Measurements from ENCODE around the gene ARIH2.
A peak's percentile ranks its signal among the peaks of the same experiment; 100 is the strongest.
"Not testable (repeated sequence)": the region's sequence is repeated elsewhere in the genome, so short reads cannot be mapped to it uniquely, and the experiment has no call there.

The ARIH2 gene

DNA sequence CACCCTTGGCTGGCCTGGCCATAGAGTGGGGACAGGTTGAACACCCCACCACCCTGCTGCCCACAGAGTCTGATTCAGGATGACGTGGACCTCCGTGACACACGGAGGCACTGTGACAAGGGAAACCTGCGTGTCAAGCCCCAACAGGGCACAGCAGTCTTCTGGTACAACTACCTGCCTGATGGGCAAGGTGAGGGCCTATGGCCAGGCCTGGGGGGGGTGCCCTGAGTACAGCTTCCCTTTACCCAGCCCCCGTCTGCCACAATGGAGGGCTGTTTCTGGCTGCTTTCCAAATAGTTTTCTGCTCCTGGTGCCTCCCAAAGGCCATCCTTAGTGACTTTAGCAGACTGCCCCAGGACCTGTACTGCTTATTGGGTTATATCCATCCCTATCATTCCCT is 87.4 kb downstream of the ARIH2 start:
- no peak for DNase-seq

DNA sequence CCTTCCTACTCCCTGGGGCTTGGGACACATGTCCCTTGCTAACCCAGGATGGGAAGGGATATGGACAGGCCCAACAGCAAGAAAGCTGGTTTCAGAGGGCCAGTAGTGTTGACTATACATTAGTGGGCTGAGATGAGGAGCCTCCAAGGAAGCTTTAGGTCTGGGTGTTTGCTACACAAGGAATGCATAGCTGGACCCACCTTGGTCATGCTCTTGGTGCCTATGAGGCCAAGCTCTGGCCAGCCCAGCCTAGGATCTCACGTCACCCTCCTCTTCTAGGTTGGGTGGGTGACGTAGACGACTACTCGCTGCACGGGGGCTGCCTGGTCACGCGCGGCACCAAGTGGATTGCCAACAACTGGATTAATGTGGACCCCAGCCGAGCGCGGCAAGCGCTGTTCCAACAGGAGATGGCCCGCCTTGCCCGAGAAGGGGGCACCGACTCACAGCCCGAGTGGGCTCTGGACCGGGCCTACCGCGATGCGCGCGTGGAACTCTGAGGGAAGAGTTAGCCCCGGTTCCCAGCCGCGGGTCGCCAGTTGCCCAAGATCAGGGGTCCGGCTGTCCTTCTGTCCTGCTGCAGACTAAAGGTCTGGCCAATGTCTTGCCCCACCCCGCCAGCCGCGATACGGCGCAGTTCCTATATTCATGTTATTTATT is 87.9 kb downstream of the ARIH2 start:
- no peak for DNase-seq

DNA sequence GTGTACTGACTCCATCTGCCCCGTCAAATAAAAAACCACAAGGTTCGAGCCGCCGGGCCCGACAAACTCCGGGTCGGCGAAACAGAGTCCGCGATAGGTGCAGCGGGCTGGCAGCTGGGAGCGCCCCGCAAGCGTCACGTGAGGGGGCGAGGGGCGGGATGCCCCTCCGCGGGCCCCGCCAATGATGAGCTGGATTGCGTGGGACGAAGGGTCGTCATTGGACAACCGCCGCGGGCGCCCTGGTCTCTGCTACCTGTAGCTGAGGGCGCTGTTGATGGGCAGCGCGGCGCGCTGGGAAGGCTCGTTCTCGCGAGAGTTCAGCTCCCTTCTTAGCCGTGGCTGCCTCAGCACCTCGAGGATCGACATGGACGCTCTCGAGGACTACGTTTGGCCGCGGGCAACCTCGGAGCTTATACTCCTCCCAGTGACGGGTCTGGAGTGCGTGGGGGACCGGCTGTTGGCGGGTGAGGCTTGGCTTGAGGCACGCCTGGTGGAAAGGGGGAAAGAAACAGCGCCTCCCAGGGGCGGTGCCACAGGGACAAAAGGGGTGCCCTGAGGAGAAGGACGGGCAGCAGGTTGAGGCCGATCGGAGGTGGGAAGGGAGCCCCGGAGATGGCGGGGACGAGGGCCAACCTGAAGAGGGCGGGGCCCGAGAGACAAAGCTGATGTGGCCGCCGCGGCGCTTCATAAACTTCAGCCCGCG is 88.6 kb downstream of the ARIH2 start, which contains the start of gene WDR6:
TSS of gene WDR6 (plus strand) at position 324 of the 703 bp plus-strand sequence. CDS start at position 365, 41 bp downstream.
- DNase-seq, result peak; percentile 87

DNA sequence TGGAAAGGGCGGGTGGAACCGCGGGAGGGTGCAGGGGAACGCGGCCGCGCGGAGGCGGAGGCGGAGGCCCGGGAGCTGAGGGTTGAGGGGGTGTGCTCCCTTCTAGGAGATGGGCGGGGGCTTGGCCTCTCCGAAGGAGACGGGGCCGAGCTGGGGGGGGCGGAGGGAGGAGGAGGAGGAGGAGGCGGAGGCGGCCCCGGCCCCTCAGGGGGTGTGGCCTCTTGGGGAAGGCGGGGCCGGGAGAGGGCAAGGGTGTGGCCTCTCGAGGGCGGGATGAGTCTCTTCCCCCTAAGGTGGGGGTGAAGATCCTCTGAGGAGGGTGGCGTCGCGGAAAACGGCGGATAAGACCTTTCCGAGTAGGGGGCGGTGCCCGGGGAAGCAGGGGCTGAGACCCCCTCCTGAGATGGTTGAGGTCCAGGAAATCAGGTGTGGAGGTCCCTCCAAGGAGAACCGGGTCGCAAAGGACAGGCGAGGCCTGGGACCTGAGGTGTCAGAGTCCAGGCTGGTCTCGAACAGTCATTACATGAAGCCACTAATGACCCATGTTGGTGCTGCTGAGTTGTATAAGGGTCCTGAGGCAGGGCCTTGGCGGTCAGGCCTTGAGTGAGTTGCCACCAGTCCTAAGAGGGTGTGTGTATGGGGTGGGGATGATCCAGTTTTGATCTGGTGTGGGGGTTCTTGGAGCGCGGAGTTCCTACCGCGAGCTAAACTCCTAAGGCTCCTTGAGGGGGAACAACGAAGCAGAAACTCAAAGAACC is 89.3 kb downstream of the ARIH2 start:
- peak; percentile 23 for DNase-seq

DNA sequence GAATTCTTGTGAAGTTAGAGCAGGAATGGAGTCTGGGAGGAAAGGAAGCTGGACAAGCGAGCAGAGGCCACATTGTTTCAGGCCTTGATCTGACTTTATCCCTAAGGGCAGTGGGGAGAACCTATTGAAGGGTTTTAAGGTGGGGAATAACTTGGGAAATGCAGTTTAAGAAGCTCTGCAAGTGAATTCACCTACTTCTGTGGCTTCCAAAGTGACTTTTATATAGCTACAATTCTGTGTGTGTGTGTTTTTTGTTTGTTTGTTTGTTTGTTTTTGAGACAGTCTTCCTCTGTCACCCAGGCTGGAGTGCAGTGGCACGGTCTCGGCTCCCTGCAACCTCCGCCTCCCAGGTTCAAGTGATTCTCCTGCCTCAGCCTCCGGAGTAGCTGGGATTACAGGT is 90.0 kb downstream of the ARIH2 start:
- not testable (repeated sequence) for DNase-seq

DNA sequence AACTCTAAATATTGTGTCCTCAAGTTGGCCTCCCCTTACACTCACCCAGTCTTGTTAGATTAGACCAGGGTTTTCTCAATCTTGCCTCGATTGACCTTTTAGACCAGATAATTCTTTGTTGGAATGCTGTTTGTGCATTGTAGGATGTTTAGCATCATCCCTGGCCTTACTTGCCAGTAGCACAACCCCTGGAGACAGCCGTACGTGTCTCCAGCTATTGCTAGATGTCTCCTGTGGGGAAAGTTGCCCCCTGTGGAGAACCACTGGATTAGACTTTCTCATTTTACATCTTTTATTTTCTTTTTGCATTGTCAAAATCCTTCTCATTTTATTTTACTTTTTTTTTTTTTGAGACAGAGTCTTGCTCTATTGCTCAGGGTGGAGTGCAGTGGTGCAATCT is 90.8 kb downstream of the ARIH2 start:
- no peak for DNase-seq

DNA sequence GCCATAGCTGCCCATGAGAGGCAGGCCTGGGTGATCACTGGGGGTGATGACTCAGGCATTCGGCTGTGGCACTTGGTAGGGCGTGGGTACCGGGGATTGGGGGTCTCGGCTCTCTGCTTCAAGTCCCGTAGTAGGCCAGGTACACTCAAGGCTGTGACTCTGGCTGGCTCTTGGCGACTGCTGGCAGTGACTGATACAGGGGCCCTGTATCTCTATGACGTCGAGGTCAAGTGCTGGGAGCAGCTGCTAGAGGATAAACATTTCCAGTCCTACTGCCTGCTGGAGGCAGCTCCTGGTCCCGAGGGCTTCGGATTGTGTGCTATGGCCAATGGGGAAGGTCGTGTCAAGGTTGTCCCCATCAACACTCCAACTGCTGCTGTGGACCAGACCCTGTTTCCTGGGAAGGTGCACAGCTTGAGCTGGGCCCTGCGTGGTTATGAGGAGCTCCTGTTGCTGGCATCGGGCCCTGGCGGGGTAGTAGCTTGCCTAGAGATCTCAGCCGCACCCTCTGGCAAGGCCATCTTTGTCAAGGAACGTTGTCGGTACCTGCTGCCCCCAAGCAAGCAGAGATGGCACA is 93.9 kb downstream of the ARIH2 start:
- no peak for DNase-seq

DNA sequence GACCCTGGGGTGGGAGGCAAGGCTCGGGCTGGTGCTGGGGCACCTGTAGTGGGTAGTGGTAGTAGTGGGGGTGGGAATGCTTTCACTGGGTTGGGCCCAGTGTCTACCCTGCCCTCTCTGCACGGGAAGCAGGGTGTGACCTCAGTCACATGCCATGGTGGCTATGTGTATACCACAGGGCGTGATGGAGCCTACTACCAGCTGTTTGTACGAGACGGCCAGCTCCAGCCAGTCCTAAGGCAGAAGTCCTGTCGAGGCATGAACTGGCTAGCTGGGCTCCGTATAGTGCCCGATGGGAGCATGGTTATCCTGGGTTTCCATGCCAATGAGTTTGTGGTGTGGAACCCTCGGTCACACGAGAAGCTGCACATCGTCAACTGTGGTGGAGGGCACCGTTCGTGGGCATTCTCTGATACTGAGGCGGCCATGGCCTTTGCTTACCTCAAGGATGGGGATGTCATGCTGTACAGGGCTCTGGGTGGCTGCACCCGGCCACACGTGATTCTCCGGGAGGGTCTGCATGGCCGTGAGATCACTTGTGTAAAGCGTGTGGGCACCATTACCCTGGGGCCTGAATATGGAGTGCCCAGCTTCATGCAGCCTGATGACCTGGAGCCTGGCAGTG is 94.6 kb downstream of the ARIH2 start:
- no peak for DNase-seq

DNA sequence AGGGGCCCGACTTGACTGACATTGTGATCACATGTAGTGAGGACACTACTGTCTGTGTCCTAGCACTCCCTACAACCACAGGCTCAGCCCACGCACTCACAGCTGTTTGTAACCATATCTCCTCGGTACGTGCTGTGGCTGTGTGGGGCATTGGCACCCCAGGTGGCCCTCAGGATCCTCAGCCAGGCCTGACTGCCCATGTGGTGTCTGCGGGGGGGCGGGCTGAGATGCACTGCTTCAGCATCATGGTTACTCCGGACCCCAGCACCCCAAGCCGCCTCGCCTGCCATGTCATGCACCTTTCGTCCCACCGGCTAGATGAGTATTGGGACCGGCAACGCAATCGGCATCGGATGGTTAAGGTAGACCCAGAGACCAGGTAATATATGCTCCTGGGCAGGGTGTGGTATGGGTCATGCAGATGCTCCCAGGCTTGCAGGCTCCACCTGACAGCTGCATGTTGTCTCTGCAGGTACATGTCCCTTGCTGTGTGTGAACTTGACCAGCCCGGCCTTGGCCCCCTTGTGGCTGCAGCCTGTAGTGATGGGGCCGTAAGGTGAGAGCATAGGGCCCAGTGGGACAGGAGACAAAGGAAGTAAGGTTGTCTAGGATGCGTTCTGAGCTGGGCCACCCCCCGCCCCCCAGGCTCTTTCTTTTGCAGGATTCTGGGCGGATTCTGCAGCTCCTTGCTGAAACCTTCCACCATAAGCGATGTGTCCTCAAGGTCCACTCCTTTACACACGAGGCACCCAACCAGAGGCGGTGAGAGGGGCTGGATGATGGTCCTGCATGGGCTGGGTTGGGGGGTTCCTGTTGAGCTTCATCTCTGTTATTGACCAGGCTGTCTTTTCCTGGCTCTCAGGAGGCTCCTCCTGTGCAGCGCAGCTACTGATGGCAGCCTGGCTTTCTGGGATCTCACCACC is 95.4 kb downstream of the ARIH2 start:
- no peak for DNase-seq

DNA sequence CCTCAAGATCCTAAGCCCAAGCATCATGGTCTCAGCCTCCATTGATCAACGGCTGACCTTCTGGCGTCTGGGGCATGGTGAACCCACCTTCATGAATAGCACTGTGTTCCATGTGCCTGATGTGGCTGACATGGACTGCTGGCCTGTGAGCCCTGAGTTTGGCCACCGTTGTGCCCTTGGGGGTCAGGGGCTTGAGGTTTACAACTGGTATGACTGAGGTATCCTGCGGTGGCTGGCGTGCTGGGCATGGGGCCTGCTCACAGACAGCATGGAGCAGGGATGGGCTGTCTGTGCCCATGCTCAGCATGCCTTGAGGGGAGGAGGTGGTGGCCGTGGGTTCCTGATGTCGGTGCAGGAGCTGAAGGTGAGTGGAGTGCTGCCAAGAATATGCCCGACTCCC is 96.4 kb downstream of the ARIH2 start:
- no peak for DNase-seq

DNA sequence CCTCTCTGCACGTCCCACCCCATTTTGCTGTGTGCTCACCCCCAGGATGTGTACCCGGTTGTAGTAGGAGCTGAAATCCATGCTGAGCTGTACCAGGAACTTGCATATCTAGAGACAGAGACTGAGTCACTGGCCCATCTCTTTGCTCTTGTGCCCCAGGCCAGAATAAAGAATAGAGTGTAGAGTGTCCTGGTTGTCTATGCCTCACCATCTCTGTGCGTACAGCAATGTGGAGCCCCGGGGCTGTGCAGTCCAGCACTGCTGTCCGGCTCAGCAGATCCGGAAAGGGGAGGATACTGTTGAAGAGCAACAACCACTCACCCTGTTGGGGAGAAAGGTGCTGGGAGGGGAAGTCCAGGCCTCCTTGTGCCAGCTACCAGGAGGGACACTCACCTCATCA is 97.1 kb downstream of the ARIH2 start:
- no peak for DNase-seq

DNA sequence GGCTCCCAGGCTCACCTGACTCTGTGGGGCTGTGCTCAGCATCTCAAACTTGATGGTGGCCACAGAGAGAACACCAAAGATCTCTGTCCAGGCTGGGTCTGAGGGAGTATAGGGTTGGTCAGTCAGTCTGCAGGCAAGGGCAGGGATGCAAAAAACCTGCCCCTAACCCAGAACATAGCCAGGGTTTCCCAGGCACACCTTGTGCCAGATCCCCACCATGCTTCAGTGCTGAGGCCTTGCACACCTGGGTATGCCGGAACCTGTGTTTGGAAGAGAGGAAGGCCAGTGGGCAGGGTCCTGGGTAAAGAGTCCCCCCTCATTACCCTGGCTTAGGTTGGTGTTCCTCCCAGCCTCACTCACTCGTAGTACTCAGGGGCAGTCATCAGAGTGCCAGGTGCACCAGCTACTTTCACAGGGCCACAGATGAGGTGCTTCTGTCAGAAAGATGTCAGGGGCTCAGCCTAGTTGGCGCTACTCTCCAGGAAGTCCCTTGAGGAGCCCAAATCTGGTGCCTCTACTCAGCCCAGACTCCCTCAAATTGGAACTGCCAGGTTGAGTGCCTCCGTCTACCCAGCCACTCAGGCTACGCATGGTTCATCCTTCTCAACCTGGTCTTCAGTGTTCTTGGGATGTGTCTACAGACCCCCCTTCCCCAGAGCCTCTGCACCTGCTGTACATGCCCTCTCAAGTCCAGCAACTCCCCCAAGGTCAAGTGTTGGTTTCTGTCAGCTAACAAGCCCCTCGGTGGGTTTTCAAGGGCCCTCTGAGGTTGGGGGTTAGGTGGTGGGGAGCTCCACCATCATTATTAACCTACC is 98.0 kb downstream of the ARIH2 start:
- DNase-seq, result no peak

DNA sequence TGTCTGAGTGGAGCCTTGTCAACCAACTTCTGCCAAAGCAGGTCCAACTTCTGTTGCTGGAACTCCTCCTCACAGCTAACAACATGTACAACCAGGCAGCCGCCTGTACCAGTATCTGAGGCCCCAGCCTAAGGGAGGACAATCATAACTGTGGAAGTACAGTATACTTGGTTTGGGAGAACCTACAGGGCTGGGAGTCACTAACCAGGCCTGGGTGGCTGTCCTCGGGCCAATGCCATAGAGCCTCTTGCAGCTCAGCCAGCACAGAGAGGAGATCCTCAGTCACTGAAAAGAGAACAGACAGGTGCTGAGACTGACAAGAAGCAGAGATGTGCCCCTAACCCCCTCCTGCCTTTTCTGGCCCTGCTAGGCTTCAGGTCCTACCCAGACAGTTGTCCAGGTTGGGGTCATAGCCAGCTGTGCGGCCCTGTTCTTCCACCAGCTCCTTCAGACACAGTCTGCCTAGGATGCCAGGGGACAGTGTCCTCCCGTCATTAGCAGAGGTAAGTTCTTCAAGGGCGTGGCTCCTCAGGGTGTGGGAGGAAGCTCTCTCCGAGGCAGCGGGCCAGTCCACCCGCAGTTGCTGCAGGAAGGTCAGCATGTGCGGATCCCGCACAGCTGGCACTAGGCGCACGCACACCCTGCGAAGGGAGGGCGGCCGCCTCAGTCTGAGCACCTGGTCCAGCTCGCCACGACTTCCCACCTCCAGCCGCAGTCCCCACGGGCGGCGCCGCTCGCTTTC is 98.8 kb downstream of the ARIH2 start:
- DNase-seq, result no peak

DNA sequence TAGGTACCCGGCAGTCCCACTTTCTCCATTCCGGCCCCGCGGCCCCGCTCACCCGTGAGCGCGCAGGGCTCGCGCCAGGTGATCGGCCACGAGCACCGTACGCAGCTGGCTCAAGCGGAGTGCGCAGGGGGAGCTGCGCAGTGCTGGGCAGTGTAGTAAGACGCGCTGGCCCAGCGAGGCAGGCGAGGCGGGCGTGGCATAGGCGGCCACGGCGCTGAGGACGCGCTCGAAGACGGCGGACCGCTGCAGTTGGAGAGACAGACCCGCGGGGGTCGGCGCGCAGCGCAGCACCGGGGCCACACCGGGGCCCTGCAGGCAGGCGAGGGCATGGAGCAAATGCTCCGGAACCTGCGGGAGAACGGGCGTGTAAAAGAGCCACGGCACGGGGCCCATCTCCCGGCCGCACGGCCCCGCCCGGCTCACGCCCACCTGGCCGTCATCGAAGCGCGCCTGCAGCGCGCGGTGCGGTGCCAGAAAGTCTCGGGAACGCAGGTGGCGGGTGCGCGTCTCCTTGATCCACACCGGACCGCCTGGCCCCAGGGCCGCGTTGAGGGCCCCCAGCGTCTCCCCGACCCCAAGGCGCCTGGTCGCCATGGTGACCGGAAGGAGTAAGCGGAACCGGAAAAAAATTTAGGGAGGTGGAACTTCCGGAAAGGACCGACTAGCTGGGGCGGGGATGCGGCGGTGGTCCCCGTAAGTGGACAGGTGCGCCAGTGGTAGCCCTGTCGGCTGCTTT is 99.5 kb downstream of the ARIH2 start, which contains the start of gene DALRD3:
TSS of gene DALRD3 (minus strand) at position 610 of the 736 bp plus-strand sequence. CDS start at position 594, 16 bp downstream.
- DNase-seq, result peak; percentile 24

DNA sequence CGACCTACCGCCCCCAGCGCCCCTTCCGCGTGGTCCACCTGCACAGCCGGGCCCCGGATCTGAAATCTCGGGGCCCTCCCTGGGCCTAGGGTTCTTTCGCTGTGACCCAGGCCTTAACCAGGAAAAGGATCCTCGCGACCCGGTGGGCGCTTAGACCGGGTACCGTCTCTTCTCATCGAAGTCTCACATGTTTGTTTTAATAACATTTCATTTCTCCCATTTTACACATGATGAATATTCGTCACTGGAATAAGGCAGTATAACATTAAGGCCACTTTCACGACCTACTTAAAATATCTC is 100.0 kb downstream of the ARIH2 start:
- no peak for DNase-seq

DNA sequence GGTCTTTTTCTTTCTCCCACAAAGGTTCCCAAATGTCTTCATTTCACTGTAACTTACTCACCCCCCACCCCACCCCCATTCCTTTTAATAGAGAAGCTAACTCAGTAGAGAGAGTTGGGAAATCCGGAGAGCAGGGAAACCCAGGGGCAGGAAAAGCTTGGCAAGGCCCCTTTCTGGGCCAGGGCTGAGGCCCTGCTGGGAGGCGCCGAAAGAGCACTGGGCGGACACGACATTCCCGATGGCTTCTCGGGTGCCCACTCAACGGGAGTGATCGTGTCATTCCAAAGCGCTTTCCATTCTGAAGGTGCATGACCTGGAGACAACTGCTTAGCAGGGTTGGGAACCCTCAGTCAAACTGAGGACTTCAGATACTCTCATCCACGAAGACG is 101.3 kb downstream of the ARIH2 start:
- no peak for DNase-seq

DNA sequence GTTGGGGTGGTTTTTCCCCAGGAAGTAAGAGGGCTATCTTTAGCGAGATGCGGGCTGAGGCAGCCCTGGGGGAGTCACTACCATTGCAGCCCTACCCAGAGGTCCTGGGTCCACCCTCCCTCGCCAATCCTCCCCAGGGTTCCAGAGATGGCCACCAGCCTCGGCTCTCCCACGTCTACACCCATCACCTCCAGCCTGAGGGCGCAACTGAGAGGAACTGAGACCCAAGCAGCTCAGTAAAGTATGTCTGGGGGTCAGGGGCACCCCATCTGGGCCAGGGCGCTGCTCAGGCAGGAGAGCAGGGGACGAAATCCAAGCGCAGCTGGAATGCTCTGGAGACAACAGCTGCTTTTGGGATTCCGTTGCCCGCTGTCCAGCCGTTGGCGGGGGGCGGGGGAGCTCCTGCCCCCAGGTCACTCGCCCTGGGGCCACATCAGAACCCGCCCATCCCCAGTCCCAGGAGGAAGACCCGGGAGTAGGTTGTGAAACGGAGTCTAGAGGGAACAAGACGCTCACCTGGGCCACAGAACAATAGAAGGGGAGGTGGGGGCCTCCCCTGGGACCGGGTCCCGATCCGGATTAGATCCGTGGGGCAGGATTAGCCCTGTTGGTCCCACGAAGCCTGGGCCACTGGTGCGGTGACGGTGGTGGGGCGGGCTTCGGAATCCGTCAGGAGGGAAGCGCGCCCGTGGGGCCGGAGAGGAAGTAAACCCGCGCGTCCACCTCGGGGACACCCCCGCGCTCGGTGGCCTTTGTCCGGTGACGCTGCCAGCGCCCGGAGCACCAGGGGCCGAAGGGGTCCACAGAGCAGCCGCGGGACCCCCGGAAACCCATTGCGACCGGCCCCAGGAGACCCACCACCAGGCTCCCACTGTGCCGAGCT is 101.9 kb downstream of the ARIH2 start:
- DNase-seq, result no peak

DNA sequence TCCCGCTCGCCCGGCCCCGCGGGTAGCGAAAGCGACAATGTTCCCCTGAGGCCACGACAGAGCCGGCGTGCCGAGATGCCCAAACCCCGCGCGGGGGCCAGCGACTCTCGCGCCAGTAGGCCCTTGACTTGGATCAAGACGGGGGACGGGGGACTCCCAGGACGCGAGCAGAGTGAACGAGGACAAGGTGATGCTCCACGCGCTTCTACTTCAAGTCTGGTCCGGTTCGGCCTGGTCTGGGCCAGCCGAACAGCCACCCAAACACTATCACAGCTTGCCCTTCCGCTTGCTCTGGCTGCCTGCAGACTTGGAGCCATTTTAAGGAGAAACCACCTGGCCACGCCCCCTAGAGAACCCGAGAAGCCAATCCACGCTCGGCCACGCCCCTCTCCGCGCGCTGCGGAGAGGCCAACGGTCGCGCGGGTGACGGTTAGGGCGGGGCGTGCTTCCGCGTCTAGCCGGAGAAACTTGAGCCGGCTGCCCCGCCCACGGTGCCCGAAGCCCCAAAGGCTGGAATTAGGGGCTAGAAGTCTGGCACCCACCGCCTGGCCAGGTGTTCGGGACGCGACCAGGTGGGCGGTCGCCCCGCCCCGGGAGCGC is 102.7 kb downstream of the ARIH2 start:
- peak; percentile 81 for DNase-seq
